Esophagus (tissue), 2 donors: ENCODE results near the gene USH1C. TPM values are rescaled to one million over a fixed set of nuclear protein-coding genes. Genes with fewer than 3 reads are reported as not detected.

Experiments
- H3K27ac ChIP-seq, 2 donors: one replicate each; pipeline ENCODE4 v1.5.1; 2013; ENCODE audit warnings: low read depth in 2 of 2, mild to moderate bottlenecking in 2 of 2, inconsistent platforms in 1 of 2, low read length in 1 of 2, moderate library complexity in 1 of 2
- H3K27me3 ChIP-seq, 2 donors: one replicate each; pipeline ENCODE4 v1.6.1; 2013; ENCODE audit warnings: low read length in 2 of 2, control low read depth in 1 of 2, mild to moderate bottlenecking in 1 of 2; ENCODE audit not compliant: insufficient read depth in 2 of 2, control insufficient read depth in 1 of 2
- H3K36me3 ChIP-seq, 2 donors: one replicate each; pipeline ENCODE4 v1.6.1; 2013; ENCODE audit warnings: low read length in 1 of 2; ENCODE audit not compliant: control insufficient read depth in 2 of 2, insufficient read depth in 2 of 2
- H3K4me1 ChIP-seq, 2 donors: one replicate each; pipeline ENCODE4 v1.6.1; 2013; ENCODE audit warnings: low read length in 1 of 2; ENCODE audit not compliant: control insufficient read depth in 2 of 2, insufficient read depth in 2 of 2
- H3K4me3 ChIP-seq, 2 donors: one replicate each; pipeline ENCODE4 v1.5.1; 2013; ENCODE audit warnings: low read length in 2 of 2, mild to moderate bottlenecking in 2 of 2, low read depth in 1 of 2, moderate library complexity in 1 of 2
- H3K9me3 ChIP-seq, 2 donors: one replicate each; pipeline ENCODE4 v1.6.1; 2013; ENCODE audit warnings: mild to moderate bottlenecking in 2 of 2, low read depth in 1 of 2, low read length in 1 of 2, moderate library complexity in 1 of 2; ENCODE audit not compliant: control insufficient read depth in 2 of 2, insufficient read depth in 1 of 2
- WGBS, 2 donors: extraction: QIAGEN DNeasy Blood & Tissue Kit; methylation state at CpG; one replicate each; pipeline ENCODE4 v1.1.7; 2013; 5-methylcytosine and 5-hydroxymethylcytosine counted together
- polyA plus RNA-seq, 2 donors: library from polyadenylated mRNA; stranded (reverse); fragments of 200-250 nt; gene quantifications; one replicate each; pipeline ENCODE4 v1.2.3, GENCODE V29; 2013
- donor health status: healthy with polysubstance abuse.
- donor health status: Bipolar disorder and iron deficiency.

Gene USH1C
- polyA plus RNA-seq, 2 donors: 0.08 TPM

DNA sequence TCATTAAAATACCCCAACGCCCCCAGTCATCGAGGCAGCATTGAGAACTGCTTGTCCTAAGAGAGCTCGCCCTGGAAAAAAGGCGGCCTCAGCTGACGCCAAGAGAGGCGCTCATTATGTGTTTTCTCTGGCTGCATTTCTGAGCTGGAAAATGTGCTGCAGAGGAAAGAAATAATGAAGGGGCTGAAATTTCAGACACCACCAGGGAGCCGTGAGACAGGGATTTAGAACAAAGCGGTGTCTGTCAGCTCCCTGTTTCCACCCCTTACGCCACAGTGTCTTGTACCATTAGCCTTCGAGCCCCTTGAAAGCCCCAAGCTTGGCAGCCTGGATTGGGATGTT lies 14.4 kb downstream of the USH1C start:
- 86 to 87% methylated on average over 10 of the region's 10 CpGs for WGBS, 2 donors
- Histone ChIP-seq H3K9me3 (no peaks in the 10 kb centered on the region), H3K4me3 (no peak overlapping the region), H3K4me1 (peaks cover 0 to 2% of the 10 kb centered on the region in 2 donors), H3K27ac (no peak overlapping the region), H3K36me3 (no peaks in the 10 kb centered on the region), H3K27me3 (no peaks in the 10 kb centered on the region)

DNA sequence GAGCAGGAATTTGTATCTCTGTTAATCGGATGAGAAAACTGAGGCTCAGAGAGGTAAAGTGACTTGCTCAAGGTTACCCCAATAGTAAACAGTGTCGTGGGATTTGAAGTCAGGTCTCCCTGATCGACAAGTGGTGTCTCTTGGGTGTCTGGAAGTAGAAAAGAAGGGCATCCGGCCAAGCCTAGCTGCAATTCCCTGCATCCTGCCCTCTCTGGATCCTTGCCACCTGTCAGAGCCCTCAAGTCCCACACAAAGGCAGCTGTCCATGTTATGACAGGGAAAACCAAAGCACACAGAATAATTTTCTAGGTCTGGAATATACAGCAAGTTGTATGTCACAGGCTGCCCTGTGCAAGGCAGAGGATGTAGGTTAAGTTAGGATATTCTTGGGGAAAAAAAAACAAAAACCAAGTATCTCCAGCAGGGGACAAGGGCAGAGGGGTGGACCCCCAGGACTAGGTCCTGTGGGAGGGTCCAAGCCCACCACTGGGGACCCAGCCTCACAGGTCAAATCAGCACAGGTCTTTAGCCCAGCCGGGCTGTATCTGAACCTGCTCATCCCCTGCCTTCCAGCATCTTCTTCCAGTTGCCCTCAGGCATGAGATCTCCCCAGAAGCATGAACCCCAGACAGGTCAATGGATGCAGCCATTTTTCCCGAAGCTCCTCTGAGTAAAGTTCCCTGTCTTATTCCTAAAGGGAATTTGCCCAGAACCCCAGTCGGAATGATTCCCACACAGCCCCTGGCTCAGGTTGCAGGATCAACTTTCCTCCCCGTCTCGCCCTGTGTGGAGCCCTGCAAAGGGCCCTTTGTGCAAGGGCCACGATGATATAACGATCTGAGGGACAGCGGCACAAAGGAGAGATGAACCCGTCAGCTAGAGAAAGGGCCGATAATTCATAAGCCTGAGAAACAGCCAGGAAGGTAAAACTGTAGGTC lies 15.0 kb downstream of the USH1C start:
- whole genome bisulfite sequencing, 2 donors: 74 to 77% methylated on average over 14 of the region's 14 CpGs
- Histone ChIP-seq H3K4me1 (peaks cover 0 to 2% of the 10 kb centered on the region in 2 donors), H3K27ac (no peak overlapping the region), H3K36me3 (no peaks in the 10 kb centered on the region), H3K4me3 (no peak overlapping the region), H3K27me3 (no peaks in the 10 kb centered on the region), H3K9me3 (no peaks in the 10 kb centered on the region)

DNA sequence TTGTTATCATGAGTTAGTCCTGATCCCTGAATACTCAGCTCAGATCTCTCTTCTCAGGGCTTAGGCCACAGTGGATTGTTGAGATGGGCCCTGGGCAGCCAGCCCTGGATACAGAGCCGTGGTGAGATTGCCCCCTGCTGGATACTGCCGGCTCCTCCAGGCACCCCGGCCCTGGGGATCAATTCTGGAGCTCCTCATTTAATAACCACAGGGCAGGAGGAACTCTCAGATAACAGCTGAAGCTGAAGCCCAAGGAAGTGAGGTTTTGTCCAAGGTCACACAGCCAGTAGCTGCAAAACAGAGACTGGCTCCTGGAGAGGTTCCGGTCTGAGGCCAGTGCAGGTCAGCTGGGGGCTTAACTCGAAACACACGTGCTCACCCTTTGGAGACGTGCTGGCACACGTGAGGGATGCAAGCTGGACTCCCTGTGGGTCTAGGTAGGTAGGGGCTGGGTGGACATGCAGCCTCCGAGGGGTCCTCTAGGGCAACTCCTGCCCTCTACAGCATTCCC lies 16.0 kb downstream of the USH1C start:
- 47 to 55% methylated on average over 9 of the region's 9 CpGs for WGBS, 2 donors
- H3K4me1 ChIP-seq: peaks cover 0 to 2% of the 10 kb centered on the region in 2 donors
- H3K36me3 ChIP-seq: no peaks in the 10 kb centered on the region
- no peaks in the 10 kb centered on the region for H3K9me3 ChIP-seq
- no peak overlapping the region for H3K4me3 ChIP-seq
- H3K27me3 ChIP-seq: no peaks in the 10 kb centered on the region
- no peak overlapping the region for H3K27ac ChIP-seq

DNA sequence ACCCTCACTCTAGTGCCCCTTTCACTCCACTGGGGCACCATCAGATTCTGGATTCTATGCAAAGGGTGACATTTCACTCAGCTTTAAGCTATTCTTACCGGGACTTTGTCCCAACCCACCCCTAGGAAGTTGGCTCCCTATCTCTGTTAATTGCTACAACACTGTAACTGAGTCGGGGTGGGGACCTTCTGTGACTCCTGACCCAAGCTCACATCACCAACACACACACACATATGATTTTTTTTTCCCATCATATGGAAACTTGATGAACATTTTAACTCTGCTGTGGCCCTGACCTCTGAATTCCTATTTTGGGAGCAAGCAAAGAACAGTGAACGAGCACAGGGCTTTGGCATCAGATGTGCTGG lies 16.6 kb downstream of the USH1C start:
- H3K9me3 ChIP-seq: no peaks in the 10 kb centered on the region
- H3K27ac ChIP-seq: no peak overlapping the region
- H3K36me3 ChIP-seq: no peaks in the 10 kb centered on the region
- H3K4me3 ChIP-seq: no peak overlapping the region
- H3K4me1 ChIP-seq: peaks cover 0 to 2% of the 10 kb centered on the region in 2 donors
- WGBS, 2 donors: 53 to 62% methylated on average over 3 of the region's 3 CpGs
- H3K27me3 ChIP-seq: no peaks in the 10 kb centered on the region

DNA sequence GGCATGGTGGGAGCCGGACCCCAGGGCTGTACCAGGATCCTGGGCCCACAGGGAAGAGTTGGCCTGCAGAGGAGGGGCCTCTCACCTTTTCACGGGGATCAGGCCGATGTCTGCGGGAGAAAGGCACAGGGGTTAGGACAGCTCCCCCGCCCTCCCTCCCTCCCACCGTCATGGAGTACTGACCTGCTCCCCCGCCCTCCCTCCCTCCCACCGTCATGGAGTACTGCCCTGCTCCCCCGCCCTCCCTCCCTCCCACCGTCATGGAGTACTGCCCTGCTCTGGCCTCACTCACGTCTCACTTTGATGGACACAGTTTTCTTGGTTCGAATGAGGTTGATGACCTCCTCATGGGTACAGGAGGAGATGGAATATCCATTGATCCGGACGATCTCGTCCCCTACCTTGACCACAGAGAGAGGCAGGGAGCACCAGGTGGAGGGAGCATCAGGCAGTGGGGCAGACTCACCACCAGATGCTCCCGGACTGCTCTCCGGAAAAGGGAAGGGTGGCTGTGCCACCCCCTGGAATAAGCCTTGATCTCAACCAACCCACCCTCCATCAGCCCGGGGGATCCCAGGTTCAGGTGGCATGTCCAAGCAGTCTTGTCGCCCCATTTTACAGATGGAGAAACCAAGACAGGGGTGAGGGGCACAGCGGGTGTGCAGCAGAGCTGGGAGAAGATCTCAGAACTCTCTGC lies 17.1 kb downstream of the USH1C start:
- H3K27me3 ChIP-seq: no peaks in the 10 kb centered on the region
- no peak overlapping the region for H3K27ac ChIP-seq
- H3K4me3 ChIP-seq: no peak overlapping the region
- H3K4me1 ChIP-seq: peaks cover 0 to 2% of the 10 kb centered on the region in 2 donors
- H3K36me3 ChIP-seq: no peaks in the 10 kb centered on the region
- WGBS, 2 donors: 76 to 84% methylated on average over 17 to 20 of the region's 20 CpGs
- no peaks in the 10 kb centered on the region for H3K9me3 ChIP-seq

DNA sequence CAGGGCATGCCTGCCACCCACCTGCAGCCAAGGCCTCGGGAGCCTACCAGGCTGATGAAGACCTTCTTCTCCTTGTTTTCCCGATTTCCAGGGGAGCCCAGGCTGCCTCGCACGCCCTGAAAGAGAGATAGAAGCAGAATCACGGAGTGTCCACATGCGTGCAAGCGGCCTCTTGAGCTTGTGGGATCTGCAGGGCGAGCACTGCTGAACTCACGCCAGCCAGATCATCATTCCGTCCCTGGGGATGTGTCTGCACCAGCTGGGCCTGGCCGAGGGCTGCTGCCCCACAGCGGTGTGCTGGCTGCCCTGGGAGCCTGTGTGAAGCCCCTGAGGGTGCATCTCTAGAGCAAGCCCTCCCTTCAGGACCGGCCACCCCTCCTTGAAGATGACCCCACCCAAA lies 17.9 kb downstream of the USH1C start:
- Histone ChIP-seq H3K9me3 (no peaks in the 10 kb centered on the region), H3K27me3 (no peaks in the 10 kb centered on the region), H3K36me3 (no peaks in the 10 kb centered on the region), H3K4me3 (no peak overlapping the region), H3K27ac (no peak overlapping the region), H3K4me1 (peaks cover 0 to 2% of the 10 kb centered on the region in 2 donors)
- WGBS, 2 donors: 74 to 84% methylated on average over 13 of the region's 13 CpGs

DNA sequence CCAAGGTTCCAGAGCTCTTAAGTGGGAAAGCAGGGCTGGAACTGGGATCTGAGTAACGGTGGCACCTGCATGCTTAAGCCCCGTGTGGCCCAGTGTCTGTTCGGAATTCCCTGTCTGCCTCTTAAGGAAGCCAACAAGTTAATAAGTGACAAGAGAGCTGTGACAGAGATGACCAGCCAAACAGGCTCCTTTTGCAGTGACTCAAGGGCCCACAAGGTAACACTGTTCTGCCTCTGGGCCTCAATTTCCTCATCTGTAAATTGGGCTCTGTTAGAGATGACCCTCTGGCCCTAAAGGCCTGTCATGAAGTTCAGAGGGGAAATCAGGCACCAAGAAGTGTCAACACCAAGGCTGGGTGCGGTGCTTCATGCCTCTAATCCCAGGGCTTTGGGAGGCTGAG lies 18.6 kb downstream of the USH1C start:
- H3K4me1 ChIP-seq: no peaks in the 10 kb centered on the region
- no peaks in the 10 kb centered on the region for H3K27me3 ChIP-seq
- no peak overlapping the region for H3K4me3 ChIP-seq
- H3K27ac ChIP-seq: no peak overlapping the region
- 75 to 84% methylated on average over 4 of the region's 4 CpGs for WGBS, 2 donors
- no peaks in the 10 kb centered on the region for H3K9me3 ChIP-seq
- H3K36me3 ChIP-seq: no peaks in the 10 kb centered on the region

DNA sequence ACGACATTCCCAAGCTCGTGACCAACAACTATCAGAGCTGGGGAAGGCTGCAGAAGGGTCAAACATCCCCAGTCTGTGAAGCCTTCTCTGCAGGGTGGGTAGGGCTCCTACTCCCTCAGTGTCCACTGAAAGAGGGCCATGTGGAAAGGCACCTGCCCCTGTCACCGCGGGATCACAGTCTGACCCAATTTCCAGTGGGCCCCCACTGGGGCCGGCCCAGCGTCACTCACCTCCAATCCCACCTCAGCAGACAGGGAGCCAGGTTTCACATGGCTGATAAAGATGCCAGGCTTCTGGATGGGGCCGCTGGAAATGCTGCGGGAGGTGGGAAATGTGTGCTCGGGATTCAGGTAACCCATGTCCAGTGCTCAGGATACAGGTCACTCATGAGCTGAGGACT lies 20.0 kb downstream of the USH1C start:
- Histone ChIP-seq H3K9me3 (no peaks in the 10 kb centered on the region), H3K27ac (no peak overlapping the region), H3K36me3 (no peaks in the 10 kb centered on the region), H3K27me3 (no peaks in the 10 kb centered on the region), H3K4me1 (no peaks in the 10 kb centered on the region), H3K4me3 (no peak overlapping the region)
- WGBS, 2 donors: 90 to 92% methylated on average over 9 of the region's 9 CpGs

DNA sequence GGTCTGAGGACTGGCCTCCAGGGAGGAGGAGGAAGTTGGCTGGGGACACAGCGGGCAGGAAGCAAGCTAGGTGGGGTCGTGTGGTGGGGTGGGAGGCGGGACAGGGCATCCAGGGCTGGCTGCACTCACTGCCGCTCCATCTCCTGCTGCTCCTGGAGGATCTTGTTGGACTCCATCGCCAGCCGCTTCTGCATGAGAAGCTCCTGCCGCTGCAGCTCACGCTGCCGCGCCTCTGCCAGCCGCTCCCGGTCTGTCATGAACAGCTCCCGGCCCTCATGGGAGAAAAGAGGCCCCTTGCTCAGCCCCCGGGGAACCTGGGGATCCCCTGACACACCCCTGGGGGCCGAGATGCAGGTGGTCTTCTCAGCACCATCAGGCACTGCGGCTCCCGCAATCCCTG lies 21.6 kb downstream of the USH1C start:
- H3K9me3 ChIP-seq: no peaks in the 10 kb centered on the region
- H3K27me3 ChIP-seq: no peaks in the 10 kb centered on the region
- no peaks in the 10 kb centered on the region for H3K36me3 ChIP-seq
- no peak overlapping the region for H3K27ac ChIP-seq
- H3K4me1 ChIP-seq: no peaks in the 10 kb centered on the region
- no peak overlapping the region for H3K4me3 ChIP-seq
- 79 to 84% methylated on average over 17 of the region's 17 CpGs for WGBS, 2 donors
